K562 (cell line): ENCODE measurements around the gene CT45A9. TPM values are rescaled to one million over a fixed set of nuclear protein-coding genes. Genes with fewer than 3 reads are reported as not detected.
"Not testable (repeated sequence)": the region's sequence is repeated elsewhere in the genome, so short reads cannot be mapped to it uniquely, and the experiment has no call there.

ENCODE experiments used
- ATAC-seq: fragments of 200-7000 bp; cut with Tn5 transposase; 3 replicates; pipeline ENCODE4 v1.9.1; 2020; ENCODE audit warnings: moderate library complexity
- BruUV-seq: library from RNA; stranded (reverse); fragments of 400-500 nt; replicated peaks from 2 replicates; lab custom pipeline; 2021; lab: Mats Ljungman, UMichigan
- CTCF ChIA-PET: fragments of 300-600 bp; formaldehyde crosslinking; extraction: SDS; loops from one replicate; lab custom pipeline; 2021; ENCODE audit warnings: low intra/inter-chr PET ratio; lab: Yijun Ruan, JAX
- POLR2A ChIA-PET: fragments of 300-600, 350-650 bp; sonication (Branson Sonifier 250); formaldehyde crosslinking; extraction: SDS; loops from one replicate; lab custom pipeline; 2021; ENCODE audit warnings: antibody characterized with exemption, inconsistent platforms; lab: Yijun Ruan, JAX
- DNase-seq, 4 experiments: peaks; one replicate each; pipeline versions ENCODE4 v3.0.0 to v3.0.0-alpha.2; 2011 to 2018; ENCODE audit warnings: low spot score in 3 of 4, mixed read lengths in 3 of 4; ENCODE audit errors: extremely low read depth in 1 of 4
- FAIRE-seq: peaks from 2 replicates; lab custom pipeline; 2011; peaks lifted over from hg19 to GRCh38; lab: Jason Lieb, UNC
- H2AFZ ChIP-seq: 2 replicates; pipeline ENCODE4 v1.6.0; 2011; ENCODE audit warnings: low read depth, low read length, control low read depth, inconsistent platforms
- H3K27ac ChIP-seq: fragments of 200-600 bp; 3 replicates; pipeline ENCODE4 v1.8.0; 2011; ENCODE audit warnings: low read depth, mild to moderate bottlenecking, control low read depth, inconsistent platforms, low read length, moderate library complexity, mixed read lengths; ENCODE audit errors: extremely low read depth
- H3K27me3 ChIP-seq, 2 experiments: fragments of 300-600 bp in 1 of 2; 2 replicates in 1 of 2; 3 replicates in 1 of 2; pipeline versions ENCODE4 v1.6.0 to v1.8.0; 2011; ENCODE audit warnings: inconsistent platforms in 2 of 2, low read length in 2 of 2, mild to moderate bottlenecking in 1 of 2, mixed read lengths in 1 of 2, moderate library complexity in 1 of 2; ENCODE audit not compliant: control insufficient read depth in 2 of 2, insufficient read depth in 2 of 2
- H3K36me3 ChIP-seq: fragments of 300-600 bp; 3 replicates; pipeline ENCODE4 v1.8.0; 2011; ENCODE audit warnings: mild to moderate bottlenecking, low read length, inconsistent platforms; ENCODE audit not compliant: control insufficient read depth, insufficient read depth
- H3K4me1 ChIP-seq, 2 experiments: fragments of 200-600 bp in 1 of 2; replicated peaks in 1 of 2; 2 replicates in 1 of 2; 3 replicates in 1 of 2; pipeline versions ENCODE4 v1.5.1 to v1.8.0; 2011; ENCODE audit warnings: inconsistent platforms in 2 of 2, low read length in 2 of 2, mild to moderate bottlenecking in 1 of 2, mixed read lengths in 1 of 2, moderate library complexity in 1 of 2; ENCODE audit not compliant: control insufficient read depth in 2 of 2, insufficient read depth in 2 of 2
- H3K4me2 ChIP-seq: 2 replicates; pipeline ENCODE4 v1.6.1; 2011; ENCODE audit warnings: low read length, control low read depth, inconsistent platforms, mixed read lengths; ENCODE audit not compliant: insufficient read depth
- H3K4me3 ChIP-seq: fragments of 200-600 bp; sonication (generic), shearing (Covaris generic); 2 replicates; pipeline ENCODE4 v1.5.1; 2016; ENCODE audit warnings: control low read depth, inconsistent platforms
- H3K79me2 ChIP-seq: fragments of 200-600 bp; 3 replicates; pipeline ENCODE4 v1.8.0; 2011; ENCODE audit warnings: low read length, inconsistent platforms; ENCODE audit not compliant: control insufficient read depth, insufficient read depth
- H3K9ac ChIP-seq, 2 experiments: 2 replicates each; pipeline versions ENCODE4 v1.6.0 to v1.6.1; 2011; ENCODE audit warnings: low read depth in 2 of 2, low read length in 2 of 2, control low read depth in 1 of 2, inconsistent platforms in 1 of 2, mild to moderate bottlenecking in 1 of 2, mixed read lengths in 1 of 2; ENCODE audit not compliant: insufficient read depth in 1 of 2
- H3K9me1 ChIP-seq: one replicate; pipeline ENCODE4 v1.6.0; 2011; ENCODE audit warnings: inconsistent platforms, mild to moderate bottlenecking, low read length, moderate library complexity; ENCODE audit not compliant: control insufficient read depth, insufficient read depth
- H3K9me3 ChIP-seq: replicated peaks from 2 replicates; pipeline ENCODE4 v1.5.1; 2011; ENCODE audit warnings: low read depth, low read length, inconsistent platforms; ENCODE audit not compliant: control insufficient read depth, insufficient read depth
- H4K20me1 ChIP-seq: replicated peaks from 2 replicates; pipeline ENCODE4 v1.6.1; 2011; ENCODE audit warnings: low read length, inconsistent platforms, mixed read lengths; ENCODE audit not compliant: control insufficient read depth, insufficient read depth
- CBX3 ChIP-seq, 2 experiments: IDR thresholded peaks; 1 replicate in 1 of 2; 2 replicates in 1 of 2; pipeline ENCODE4 v1.6.1; 2012; ENCODE audit warnings: inconsistent platforms in 2 of 2, low read length in 2 of 2, borderline replicate concordance in 1 of 2, control low read depth in 1 of 2
- CTCF ChIP-seq, 3 experiments: IDR thresholded peaks in 2 of 3; conservative IDR thresholded peaks in 1 of 3; 2 replicates each; pipeline ENCODE4 v1.5.1; 2011 to 2012; ENCODE audit warnings: low read length in 3 of 3, mild to moderate bottlenecking in 3 of 3, control low read depth in 2 of 3, improper control_type of control experiment in 1 of 3, inconsistent platforms in 1 of 3, low read depth in 1 of 3, mixed read lengths in 1 of 3, moderate library complexity in 1 of 3; ENCODE audit not compliant: insufficient read depth in 2 of 3
- CTCFL ChIP-seq: IDR thresholded peaks from 2 replicates; pipeline ENCODE4 v1.6.1; 2011; ENCODE audit warnings: borderline replicate concordance, low read depth, mild to moderate bottlenecking, moderate library complexity, low read length; ENCODE audit not compliant: insufficient read depth, poor library complexity, severe bottlenecking
- KHSRP ChIP-seq: fragments of 450-650 bp; IDR thresholded peaks from 2 replicates; pipeline ENCODE4 v1.6.1; 2017
- MAX ChIP-seq: sonication (generic); formaldehyde crosslinking; IDR thresholded peaks from 2 replicates; pipeline ENCODE4 v1.9.0; 2022; ENCODE audit warnings: mild to moderate bottlenecking, missing genetic modification reagents
- MYC ChIP-seq, 2 experiments: fragments of 250-450 bp in 1 of 2; sonication (Bioruptor Pico) in 1 of 2; IDR thresholded peaks; 2 replicates each; pipeline versions ENCODE4 v1.5.1 to v1.6.1; 2012 to 2021; ENCODE audit warnings: low read depth in 2 of 2, borderline replicate concordance in 1 of 2, improper control_type of control experiment in 1 of 2, low read length in 1 of 2, mild to moderate bottlenecking in 1 of 2, moderate library complexity in 1 of 2
- RBFOX2 ChIP-seq: fragments of 200-400 bp; formaldehyde crosslinking; IDR thresholded peaks from 2 replicates; pipeline ENCODE4 v1.6.1; 2017; ENCODE audit warnings: low read depth, mild to moderate bottlenecking, low read length, moderate library complexity
- RFX5 ChIP-seq: IDR thresholded peaks from 2 replicates; pipeline ENCODE4 v1.6.1; 2011; ENCODE audit warnings: low read depth, mild to moderate bottlenecking, improper control_type of control experiment, low read length
- SOX6 ChIP-seq: fragments of 450-650 bp; IDR thresholded peaks from 2 replicates; pipeline ENCODE4 v1.6.1; 2014; ENCODE audit warnings: mild to moderate bottlenecking
- TRIM24 ChIP-seq, 2 experiments: fragments of 450-650 bp; IDR thresholded peaks; 2 replicates each; pipeline ENCODE4 v1.6.1; 2016
- ZNF232 ChIP-seq: sonication (generic); formaldehyde crosslinking; IDR thresholded peaks from 2 replicates; pipeline ENCODE4 v1.8.0; 2022; ENCODE audit warnings: mild to moderate bottlenecking, missing genetic modification reagents
- WGBS: fragments of 100-300 bp; shearing (Covaris generic); methylation state at CpG from one replicate; pipeline ENCODE4 v1.1.6; 2016; ENCODE audit warnings: low coverage, mixed read lengths; ENCODE audit not compliant: insufficient coverage; ENCODE audit errors: missing lambda C conversion rate; 5-methylcytosine and 5-hydroxymethylcytosine counted together
- in situ Hi-C: fragments of 300-500 bp; cut with MboI; formaldehyde crosslinking; loops from 4 replicates; pipeline ENCODE4 v1.15.0; 2018; ENCODE audit warnings: inconsistent platforms, mixed read lengths
- intact Hi-C: fragments of 100-400 bp; cut with micrococcal nuclease; formaldehyde crosslinking; loops from 2 replicates; pipeline ENCODE4 v1.14.2; 2022
- polyA plus RNA-seq, 8 experiments: library from polyadenylated mRNA; depleted of rRNA in 4 of 8; stranded (reverse) in 5 of 8; unstranded in 3 of 8; fragments of >200 nt; fragmentation: Nextera tagmentation in 2 of 8; fragmentation: Illumina TruSeq in 1 of 8; extraction: Ambion mirVana in 2 of 8; extraction: Trizol in 1 of 8; gene quantifications; 2 replicates each; pipeline versions ENCODE4 v1.2.1 to v1.2.3, GENCODE V29; 2011 to 2014; ENCODE audit warnings: inconsistent platforms in 1 of 8, missing spikeins in 1 of 8
- total RNA-seq, 7 experiments: library from RNA; depleted of rRNA in 6 of 7; stranded (reverse); fragments of >200 nt in 6 of 7; fragmentation: Illumina TruSeq in 2 of 7; extraction: Trizol in 2 of 7; gene quantifications; 2 replicates each; pipeline versions ENCODE4 v1.2.1 to v1.2.3, GENCODE V29; 2011 to 2021; ENCODE audit warnings: low replicate concordance in 1 of 7

CT45A9 gene
- total and polyA plus RNA-seq, 9 of the 15 experiments (the other 6 are each of a cell fraction or from before 2014, with no cell fraction given): 6.5 to 27.7 (median 9.6) TPM; not detected in 4

GRCh38 chrX:135890087-135890585, 18.5 kb upstream of the CT45A9 start:
- in situ Hi-C loops: no loop called here
- Histone ChIP-seq H3K36me3 (peaks cover 17% of the 10 kb centered on the region; the same call in 1 of the 3 replicates), H3K27ac (no peak overlapping the region), H4K20me1 (no peaks in the 10 kb centered on the region), H3K4me1 (peaks cover 0 to 3% of the 10 kb centered on the region in 2 experiments; a peak in 2 of 5 replicates), H3K9ac (no peak overlapping the region), H3K9me1 (no peaks in the 10 kb centered on the region), H3K27me3 (no peaks in the 10 kb centered on the region), H3K4me2 (no peak overlapping the region), H3K4me3 (no peak overlapping the region), H2AFZ (no peak overlapping the region), H3K9me3 (peaks cover 9% of the 10 kb centered on the region; the same call in 1 of the 2 replicates), H3K79me2 (peaks cover 53% of the 10 kb centered on the region)
- FAIRE-seq: no peak
- ChIA-PET CTCF (no interaction called here), POLR2A (no interaction called here)
- 96% methylated on average over 13 of the region's 14 CpGs for WGBS
- no peak for DNase-seq
- intact Hi-C loops: no loop called here
- ATAC-seq: no peak
- TF ChIP-seq KHSRP: no peak
- no peak for TF ChIP-seq RFX5
- no peak for TF ChIP-seq ZNF232 (CRISPR knock-in tag)
- peak; percentile 23 to 24; a peak in 2 of 4 replicates for TF ChIP-seq TRIM24 (IDR thresholded peaks at IDR 0.05)
- TF ChIP-seq SOX6: no peak
- peak in 1 of 2 experiments; percentile 53; a peak in 1 of 3 replicates for TF ChIP-seq CBX3 (IDR thresholded peaks at IDR 0.05; ENCODE audit: borderline replicate concordance in 1 of 2, low read length in 2 of 2)
- BruUV-seq: no TSS peak

- BruUV-seq; in situ Hi-C loops; TF ChIP-seq MYC (CRISPR knock-in tag; IDR thresholded peaks at IDR 0.05; ENCODE audit: borderline replicate concordance, low read depth): not testable (repeated sequence)
- 0 out of 2 replicates have a peak, but pooled peaks have one; percentile 31 for TF ChIP-seq MAX (CRISPR knock-in tag)
- peak; percentile 47 for TF ChIP-seq MYC (IDR thresholded peaks at IDR 0.05; ENCODE audit: low read depth, low read length)
- peak; percentile 37; the same call in 1 of the 2 replicates for TF ChIP-seq RBFOX2
- TF ChIP-seq CTCFL: peak; percentile 63
- TF ChIP-seq CTCF (IDR thresholded peaks at IDR 0.05 in 2 of 3, conservative IDR thresholded peaks at IDR 0.05 in 1 of 3; ENCODE audit: insufficient read depth in 2 of 3, low read depth in 1 of 3, low read length in 3 of 3): peak; percentile 38 to 75 (median 47); a peak in 5 of 6 replicates
Measured at GRCh38 chrX:135888976-135889375, 17.4 kb upstream of the CT45A9 start.

More at GRCh38 chrX:135888976-135889375, 17.4 kb upstream of the CT45A9 start:
- H3K27me3 ChIP-seq, H3K27ac ChIP-seq, H3K4me3 ChIP-seq, intact Hi-C loops, H3K9me3 ChIP-seq, H4K20me1 ChIP-seq, H3K9ac ChIP-seq, POLR2A ChIA-PET, H3K9me1 ChIP-seq, H2AFZ ChIP-seq, CTCF ChIA-PET, FAIRE-seq, H3K4me2 ChIP-seq, ATAC-seq, H3K4me1 ChIP-seq: not testable (repeated sequence)
- Histone ChIP-seq H3K36me3 (peaks cover 17% of the 10 kb centered on the region; the same call in 1 of the 3 replicates), H3K79me2 (peaks cover 46% of the 10 kb centered on the region)
- 54% methylated on average over 5 of the region's 15 CpGs for WGBS
- peak; percentile 11 to 56 (median 14) for DNase-seq
